GM18498 (cell line): ENCODE measurements around the gene YKT6.
"Not testable (repeated sequence)": the region's sequence is repeated elsewhere in the genome, so short reads cannot be mapped to it uniquely, and the experiment has no call there.

Experiments
- ATAC-seq: cut with Tn5 transposase; IDR thresholded peaks from one replicate; pipeline ENCODE4 v1.9.1; 2021; ENCODE audit warnings: mild to moderate bottlenecking, moderate library complexity; ENCODE audit not compliant: unreplicated experiment

The YKT6 gene

GRCh38 chr7:44172352-44172751 is 28.4 kb upstream of the YKT6 start:
- no peak for ATAC-seq

DNA sequence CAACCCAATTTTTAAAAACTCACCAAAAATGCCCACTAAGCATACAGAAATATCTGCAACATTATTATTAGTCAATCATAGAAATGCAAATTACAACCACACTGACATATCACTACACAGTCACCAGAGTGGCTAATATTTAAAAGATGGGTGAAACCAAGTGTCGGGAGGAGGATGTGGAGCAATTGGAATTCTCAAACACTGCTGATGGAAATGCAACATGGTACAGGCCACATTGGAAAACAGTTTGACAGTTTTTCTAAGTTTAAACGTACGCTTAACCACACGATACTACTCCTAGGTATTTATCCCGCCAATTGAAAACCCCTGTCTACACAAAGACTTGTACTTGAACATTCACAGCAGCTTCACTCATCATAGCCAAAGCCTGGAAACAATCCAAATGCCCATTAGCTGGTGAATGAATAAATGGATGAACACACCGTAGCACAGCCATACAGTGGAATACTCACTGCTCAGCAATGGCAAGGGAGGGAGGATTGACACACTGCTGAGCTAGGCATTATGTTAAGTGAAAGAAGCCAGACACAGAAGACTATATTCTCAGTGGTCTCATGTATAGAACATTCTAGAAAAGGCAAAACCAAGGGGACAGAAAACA is 27.9 kb upstream of the YKT6 start:
- ATAC-seq = no peak

- ATAC-seq = no peak
Measured at GRCh38 chr7:44173911-44174693, 26.7 kb upstream of the YKT6 start.

GRCh38 chr7:44174694-44174948 is 26.2 kb upstream of the YKT6 start:
- not testable (repeated sequence) for ATAC-seq

DNA sequence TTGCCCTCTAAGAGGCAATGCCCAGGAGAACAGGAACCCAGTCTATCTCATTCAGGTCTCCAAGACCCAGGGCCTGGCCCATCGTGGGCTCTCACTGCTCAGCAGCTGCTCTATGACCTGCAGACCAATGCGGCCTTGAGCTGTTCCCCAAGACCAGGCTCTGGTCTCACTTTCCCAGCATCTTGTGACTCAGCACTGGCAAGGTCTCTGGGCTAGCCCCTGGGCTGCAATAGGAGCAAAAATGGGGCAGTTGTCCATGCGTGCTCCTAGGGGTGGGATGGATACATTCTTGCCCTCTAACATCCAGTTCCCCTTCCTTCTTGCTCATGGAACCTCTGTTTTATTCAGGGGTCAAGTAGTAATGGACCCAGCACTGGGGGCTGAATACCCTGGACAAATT is 25.0 kb upstream of the YKT6 start:
- no peak for ATAC-seq

DNA sequence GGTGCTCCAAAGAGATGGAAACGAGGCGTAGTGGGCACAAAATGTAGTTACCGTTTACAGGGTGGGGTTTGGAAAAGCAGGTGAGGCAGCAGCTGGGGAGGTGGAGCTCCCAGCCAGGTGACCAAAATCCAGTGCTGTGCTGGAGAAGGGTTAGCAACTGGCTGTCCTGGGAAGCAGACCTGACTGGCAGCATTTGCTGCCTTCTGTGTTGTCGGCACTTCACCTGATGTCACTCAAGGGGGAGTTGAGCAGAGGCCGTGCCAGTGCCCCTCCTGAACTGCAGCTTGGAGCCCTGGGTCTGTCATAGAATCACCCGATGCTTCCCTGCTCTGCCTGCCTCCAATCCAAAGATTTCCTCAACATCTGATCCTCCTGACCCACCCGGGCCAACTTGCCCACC is 24.3 kb upstream of the YKT6 start:
- ATAC-seq = no peak

DNA sequence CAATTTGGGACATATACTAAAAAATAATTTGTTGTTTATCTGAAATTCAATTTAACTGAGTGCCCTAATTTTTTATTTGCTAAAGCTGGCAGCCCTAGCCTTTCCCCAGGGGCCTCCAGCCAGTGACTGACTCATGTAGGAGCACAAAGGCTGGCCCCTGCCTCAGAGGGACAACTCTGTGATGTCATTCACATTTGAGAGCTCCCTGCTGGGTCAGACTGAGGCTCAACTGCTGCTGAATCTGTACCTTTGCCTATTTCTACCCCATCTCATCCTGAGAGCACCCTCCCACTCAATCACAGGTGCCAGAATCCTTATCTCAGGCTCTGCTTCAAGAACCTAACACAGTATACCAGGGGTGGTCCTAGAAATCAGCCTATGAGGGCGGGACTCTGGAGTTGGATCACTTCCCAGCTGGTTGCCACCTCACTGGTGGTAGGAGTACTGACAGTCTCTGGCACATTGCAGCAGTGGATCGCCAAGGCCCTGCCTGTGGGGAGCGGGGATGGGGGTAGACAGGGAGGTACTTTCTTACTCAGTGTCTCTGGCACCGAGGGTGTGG is 23.1 kb upstream of the YKT6 start:
- no peak for ATAC-seq

DNA sequence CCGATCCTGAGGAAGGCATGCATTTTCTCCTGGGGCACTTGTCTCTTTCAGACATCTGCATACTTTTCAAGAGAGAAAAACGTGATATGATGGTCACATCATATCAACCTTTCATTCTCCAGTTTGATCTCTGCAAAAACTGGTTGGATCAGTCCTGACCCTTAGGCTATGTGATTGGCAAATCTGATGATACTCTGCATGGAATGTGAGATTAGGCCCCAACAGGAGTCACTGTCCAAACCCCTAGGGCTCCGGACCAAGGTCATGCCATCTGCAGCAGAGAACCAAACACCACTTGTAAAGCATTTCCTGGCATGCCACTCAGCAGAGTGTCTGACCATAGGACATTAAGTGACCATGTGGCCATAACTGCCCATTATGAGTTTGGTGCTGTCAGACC is 20.1 kb upstream of the YKT6 start:
- ATAC-seq = no peak

DNA sequence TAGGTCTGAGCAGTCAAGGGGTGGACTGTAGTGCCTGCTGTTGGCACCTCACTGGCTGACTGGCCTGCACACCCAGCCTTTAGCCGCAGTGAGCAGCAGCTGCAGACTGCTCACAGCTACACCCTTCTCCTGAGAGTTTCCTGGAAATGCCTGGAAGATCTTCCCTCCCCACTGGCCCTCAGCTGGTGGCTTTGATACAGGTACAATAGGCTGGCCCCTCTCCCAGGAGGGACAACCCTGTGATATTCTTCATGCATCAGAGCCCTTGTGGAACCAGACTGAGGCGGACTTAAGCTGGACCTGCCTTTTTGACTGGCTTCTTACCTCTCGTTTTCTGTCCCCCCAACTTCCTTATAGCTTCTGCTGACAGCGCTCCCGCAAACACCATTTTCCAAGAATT is 18.0 kb upstream of the YKT6 start:
- ATAC-seq = no peak

DNA sequence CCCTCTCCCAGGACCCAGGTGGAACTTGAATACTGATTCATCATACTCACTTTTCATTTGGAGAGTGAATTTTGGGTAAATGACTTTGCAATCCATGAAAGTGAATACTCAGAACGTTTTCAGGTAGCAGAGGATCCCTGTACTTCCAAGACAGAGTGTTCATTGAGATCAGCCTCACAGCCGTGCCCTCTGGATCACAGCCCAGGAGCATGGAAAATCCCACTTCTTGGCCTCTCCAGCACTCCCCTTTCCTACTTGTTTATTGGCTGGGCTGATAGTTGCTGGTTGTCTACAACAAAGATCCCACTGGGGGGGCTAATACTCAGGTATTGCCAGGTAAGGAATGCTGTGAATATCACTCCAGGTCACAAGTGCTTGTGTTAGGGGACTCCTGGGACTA is 17.4 kb upstream of the YKT6 start:
- ATAC-seq = no peak

GRCh38 chr7:44184206-44184872 is 16.4 kb upstream of the YKT6 start:
- ATAC-seq = no peak

DNA sequence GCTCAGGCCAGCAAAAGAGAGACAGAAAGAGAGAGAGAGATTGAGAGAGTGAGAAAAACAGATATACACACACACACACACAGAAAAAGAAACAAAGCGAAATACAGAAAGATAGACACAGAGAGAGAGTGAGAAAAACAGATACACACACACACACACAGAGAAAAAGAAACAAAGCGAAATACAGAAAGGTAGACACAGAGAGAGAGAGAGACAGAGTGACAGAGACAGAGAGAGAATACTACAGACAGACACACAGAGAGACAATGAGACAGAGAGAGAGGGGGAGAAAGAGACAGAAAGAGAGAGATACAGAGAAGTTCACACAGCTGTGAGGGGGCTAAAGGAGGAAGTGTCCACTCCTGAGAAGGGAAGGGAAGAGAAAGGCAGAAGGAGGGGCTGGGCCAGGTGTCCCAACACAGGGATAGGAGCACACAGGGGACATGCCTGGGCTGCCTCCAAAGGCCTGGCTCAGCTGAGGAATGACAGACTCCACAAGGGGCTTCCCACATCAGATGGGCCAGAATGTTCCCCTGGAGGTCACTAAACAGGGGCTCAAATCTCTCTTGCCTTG is 15.8 kb upstream of the YKT6 start:
- no peak for ATAC-seq

DNA sequence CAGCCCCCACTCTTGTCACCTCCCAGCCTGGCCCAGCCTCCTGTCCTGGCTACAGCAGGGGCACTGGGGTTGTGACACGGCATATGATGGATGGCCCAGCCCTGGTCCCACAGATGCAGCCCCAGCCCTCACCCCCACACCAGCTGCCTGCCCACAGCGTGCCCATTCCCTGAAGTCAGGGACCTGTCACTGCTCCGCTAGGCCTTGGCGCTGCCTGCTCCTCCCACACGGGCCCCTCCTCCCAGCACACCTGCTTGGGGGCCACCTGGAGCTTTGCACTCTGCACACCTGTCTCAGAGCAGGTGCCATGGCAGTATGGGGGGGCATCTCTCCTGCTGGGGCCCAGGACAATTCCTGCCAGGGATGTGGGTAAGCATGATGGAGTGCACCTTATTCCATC is 15.0 kb upstream of the YKT6 start:
- no peak for ATAC-seq

DNA sequence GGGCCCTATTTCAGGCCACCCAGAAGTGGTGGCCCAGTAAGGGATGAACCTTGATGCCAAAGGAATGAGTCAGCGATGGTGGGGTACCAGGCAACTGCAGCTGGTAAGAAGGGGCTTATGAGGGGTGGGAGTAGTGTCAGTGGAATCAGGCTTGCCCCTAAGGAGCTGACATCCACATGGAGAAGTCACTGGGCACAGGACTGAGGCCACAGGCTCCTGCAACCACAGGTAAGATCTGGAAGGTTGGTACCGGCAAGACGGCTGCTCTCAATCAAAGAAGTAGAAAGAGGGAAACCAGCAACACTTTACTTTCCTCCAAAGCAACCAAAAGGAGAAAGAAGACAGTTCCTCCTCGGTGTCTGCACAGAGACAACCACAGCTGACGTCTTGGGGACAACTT is 14.0 kb upstream of the YKT6 start:
- no peak for ATAC-seq

DNA sequence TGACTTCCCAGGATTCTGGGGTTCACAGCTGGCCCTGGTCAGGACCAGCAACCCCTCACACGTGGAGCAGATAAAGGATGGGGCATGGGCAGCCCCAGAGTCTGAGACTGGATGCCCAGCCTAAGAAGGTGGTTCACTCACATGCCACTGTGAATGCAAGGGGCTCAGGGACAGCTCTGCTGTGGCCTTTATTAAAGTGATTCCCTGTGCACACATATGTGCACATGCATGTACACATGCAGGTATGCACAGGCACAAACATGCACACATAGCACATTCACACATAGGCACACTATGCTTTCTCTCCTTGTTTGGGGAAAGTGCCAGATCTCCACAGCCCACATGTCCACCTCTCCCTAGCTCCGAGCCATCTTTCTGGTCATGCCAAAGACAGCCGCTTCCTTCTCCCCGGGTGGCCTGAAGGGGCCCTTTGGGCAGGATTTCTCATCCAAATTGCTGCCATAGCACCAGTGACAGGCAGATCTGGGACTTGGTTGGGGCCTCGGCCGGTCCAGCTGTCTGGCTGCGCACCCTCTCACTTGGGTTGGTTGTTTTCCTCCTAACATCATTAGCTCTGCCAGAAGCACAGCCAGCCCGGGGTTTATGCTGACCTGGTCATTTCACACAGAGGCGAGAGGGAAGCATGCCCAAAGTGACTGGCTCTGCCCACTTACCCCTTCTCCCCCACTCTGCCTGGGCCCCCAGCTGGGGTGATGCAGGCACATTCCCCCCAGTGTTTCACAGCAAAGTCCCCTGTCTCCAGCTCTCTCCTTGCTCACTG is 13.0 kb upstream of the YKT6 start:
- no peak for ATAC-seq

- no peak for ATAC-seq
Measured at GRCh38 chr7:44188480-44189225, 12.1 kb upstream of the YKT6 start.

- ATAC-seq = no peak
Measured at GRCh38 chr7:44189286-44189992, 11.3 kb upstream of the YKT6 start, which contains the start of gene GCK. GCK (minus strand) TSS chr7:44189439; CDS start chr7:44188953, 486 bp downstream.

DNA sequence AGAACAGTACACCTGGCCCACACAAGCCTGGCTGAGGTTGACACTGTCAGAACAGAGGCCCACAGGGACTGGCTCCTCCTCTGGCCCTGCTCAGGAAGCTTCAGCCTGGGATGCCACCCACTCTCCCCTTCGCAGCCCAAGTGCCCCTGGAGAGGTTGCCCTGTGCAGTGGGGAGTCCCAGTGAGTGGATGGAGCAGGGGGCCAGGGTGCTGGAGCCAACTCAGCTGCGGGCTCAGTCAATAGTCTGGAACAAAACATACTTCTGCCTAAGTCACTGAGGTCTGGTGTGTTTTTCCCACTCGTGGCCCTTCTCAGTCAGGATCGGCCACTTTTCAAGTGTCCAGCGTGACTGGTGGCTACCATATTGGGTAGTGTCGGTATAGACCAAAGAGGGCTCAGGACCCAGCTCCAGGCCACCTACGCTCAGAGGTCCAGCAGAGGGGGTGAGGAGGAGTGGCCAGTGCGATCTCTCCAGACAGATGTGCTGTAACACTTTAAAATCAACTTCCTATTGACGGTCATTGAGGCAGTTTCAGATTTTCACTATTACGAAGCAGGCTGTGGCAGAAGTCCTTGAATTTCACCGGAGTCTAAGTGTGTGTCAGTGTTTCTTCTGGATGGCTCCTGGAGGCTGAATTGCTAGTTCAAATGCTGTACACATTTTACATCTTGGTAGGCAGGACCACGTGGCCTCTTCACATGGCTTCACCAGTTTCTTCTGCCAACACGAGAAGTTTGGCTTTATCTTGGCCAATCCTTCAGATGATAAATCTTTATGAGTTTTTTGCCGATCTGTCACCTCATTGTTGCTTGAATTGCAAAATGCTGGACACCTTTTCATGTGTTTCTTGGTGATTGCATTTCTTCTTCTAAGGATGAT is 10.5 kb upstream of the YKT6 start:
- no peak for ATAC-seq

GRCh38 chr7:44191171-44191570 is 9.6 kb upstream of the YKT6 start:
- no peak for ATAC-seq
